Measurements from ENCODE around the gene RORC. TPM values are rescaled to one million over a fixed set of nuclear protein-coding genes. Genes with fewer than 3 reads are reported as not detected.

Gene RORC
- total RNA-seq, 2 donors from 2014 or later = 32.3 to 51.4 TPM

DNA sequence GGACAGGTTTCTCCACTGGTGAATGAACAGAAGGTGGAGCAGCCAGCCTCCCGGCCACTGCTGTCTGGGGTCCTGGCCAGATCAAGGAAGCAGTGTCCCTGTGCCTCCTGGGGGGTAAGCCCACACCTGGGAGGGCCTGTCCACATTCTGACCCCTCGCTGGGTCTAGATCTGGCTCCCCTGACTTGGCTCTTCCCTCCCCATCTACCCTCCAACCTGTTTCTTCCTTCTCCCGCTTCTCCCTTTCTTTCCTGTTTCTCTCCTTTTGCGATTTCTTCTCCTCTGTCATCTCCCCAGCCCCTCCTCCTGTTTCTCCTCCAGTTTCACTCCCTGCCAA is 378 bp downstream of the RORC start:
- WGBS, 2 donors = 7 to 18% methylated on average over 4 of the region's 4 CpGs
- no peak for ATAC-seq
- Histone ChIP-seq H3K4me1 (peaks cover 84% of the 10 kb centered on the region), H3K27ac (peak overlapping the region; percentile 87 to 98 (median 94)), H3K36me3 (replicated peaks in 1 of 2; ENCODE audit: insufficient read depth in 1 of 2, low read depth in 2 of 2) (peaks cover 2 to 4% of the 10 kb centered on the region in 2 donors), H3K4me3 (peak overlapping the region; percentile 76 to 79), H3K9me3 (no peaks in the 10 kb centered on the region), H3K27me3 (no peaks in the 10 kb centered on the region)
- DNase-seq = no peak
- no peak for TF ChIP-seq POLR2A (IDR thresholded peaks at IDR 0.05)
- TF ChIP-seq, protein P1, sequence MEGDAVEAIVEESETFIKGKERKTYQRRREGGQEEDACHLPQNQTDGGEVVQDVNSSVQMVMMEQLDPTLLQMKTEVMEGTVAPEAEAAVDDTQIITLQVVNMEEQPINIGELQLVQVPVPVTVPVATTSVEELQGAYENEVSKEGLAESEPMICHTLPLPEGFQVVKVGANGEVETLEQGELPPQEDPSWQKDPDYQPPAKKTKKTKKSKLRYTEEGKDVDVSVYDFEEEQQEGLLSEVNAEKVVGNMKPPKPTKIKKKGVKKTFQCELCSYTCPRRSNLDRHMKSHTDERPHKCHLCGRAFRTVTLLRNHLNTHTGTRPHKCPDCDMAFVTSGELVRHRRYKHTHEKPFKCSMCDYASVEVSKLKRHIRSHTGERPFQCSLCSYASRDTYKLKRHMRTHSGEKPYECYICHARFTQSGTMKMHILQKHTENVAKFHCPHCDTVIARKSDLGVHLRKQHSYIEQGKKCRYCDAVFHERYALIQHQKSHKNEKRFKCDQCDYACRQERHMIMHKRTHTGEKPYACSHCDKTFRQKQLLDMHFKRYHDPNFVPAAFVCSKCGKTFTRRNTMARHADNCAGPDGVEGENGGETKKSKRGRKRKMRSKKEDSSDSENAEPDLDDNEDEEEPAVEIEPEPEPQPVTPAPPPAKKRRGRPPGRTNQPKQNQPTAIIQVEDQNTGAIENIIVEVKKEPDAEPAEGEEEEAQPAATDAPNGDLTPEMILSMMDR (IDR thresholded peaks at IDR 0.05) = no peak
- intact Hi-C loops (cut with DNase I) = no loop called here

- Histone ChIP-seq H3K9me3 (no peaks in the 10 kb centered on the region), H3K27me3 (no peaks in the 10 kb centered on the region), H3K4me3 (no peak overlapping the region), H3K27ac (peak overlapping the region in 3 of 4 donors; percentile 93 to 98 (median 95)), H3K4me1 (peaks cover 82% of the 10 kb centered on the region), H3K36me3 (replicated peaks in 1 of 2; ENCODE audit: insufficient read depth in 1 of 2, low read depth in 2 of 2) (peaks cover 4 to 5% of the 10 kb centered on the region in 2 donors)
- WGBS, 2 donors = 24 to 33% methylated on average over 6 of the region's 6 CpGs
- ATAC-seq (no peak), DNase-seq (no peak)
- intact Hi-C loops (cut with DNase I) = no loop called here
- TF ChIP-seq, protein P1 (IDR thresholded peaks at IDR 0.05) = no peak
- no peak for TF ChIP-seq POLR2A (IDR thresholded peaks at IDR 0.05)
Measured at GRCh38 chr1:151830055-151830454, 1.5 kb downstream of the RORC start.

DNA sequence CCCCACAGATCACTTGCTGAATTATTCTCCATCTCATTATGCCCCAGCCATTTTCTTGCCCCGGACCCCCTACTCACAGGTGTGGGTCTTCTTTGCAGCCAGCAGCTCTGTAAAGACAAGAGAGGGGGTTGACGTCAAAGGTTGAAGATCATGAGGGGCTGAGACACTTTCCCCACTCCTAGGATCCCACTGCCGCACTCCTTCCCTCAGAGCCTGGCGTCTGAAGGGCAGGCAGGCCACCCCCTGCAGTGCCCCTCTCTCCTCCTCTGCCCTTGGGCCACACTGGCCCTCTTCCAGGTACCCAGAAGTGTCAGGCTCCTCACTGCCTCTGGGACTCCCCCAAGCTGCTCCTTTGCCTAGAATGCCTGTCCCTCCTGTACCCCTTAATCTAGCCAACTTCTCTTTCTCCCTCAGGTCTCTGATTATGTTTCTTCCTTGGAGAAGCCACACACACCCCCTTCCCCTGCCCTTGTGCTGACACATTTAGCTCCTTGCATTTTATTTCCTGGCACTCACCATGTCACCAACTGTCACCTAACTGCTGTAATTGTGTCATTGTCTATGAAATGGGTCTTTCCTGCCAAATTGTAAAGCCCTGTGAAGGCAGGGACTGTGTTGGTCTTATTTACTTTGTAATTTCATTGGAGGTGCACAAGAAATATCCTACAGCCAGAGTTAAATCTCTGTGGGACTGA is 2.1 kb downstream of the RORC start:
- peaks cover 77% of the 10 kb centered on the region for H3K4me1 ChIP-seq
- TF ChIP-seq POLR2A (IDR thresholded peaks at IDR 0.05) = no peak
- TF ChIP-seq, protein P1 (IDR thresholded peaks at IDR 0.05) = no peak
- no peaks in the 10 kb centered on the region for H3K9me3 ChIP-seq
- WGBS, 2 donors = 49 to 51% methylated on average over 4 of the region's 4 CpGs
- intact Hi-C loops (cut with DNase I) = no loop called here
- peak overlapping the region in 3 of 4 donors; percentile 15 to 98 (median 93) for H3K27ac ChIP-seq
- DNase-seq (no peak), ATAC-seq (no peak)
- no peak overlapping the region for H3K4me3 ChIP-seq
- no peaks in the 10 kb centered on the region for H3K27me3 ChIP-seq
- peaks cover 4 to 5% of the 10 kb centered on the region in 2 donors for H3K36me3 ChIP-seq (replicated peaks in 1 of 2; ENCODE audit: insufficient read depth in 1 of 2, low read depth in 2 of 2)

GRCh38 chr1:151828921-151829320 is 2.7 kb downstream of the RORC start:
- Histone ChIP-seq H3K9me3 (no peaks in the 10 kb centered on the region), H3K36me3 (replicated peaks in 1 of 2; ENCODE audit: insufficient read depth in 1 of 2, low read depth in 2 of 2) (peaks cover 4 to 5% of the 10 kb centered on the region in 2 donors), H3K27ac (peak overlapping the region in 1 of 4 donors; percentile 14), H3K4me1 (peaks cover 71% of the 10 kb centered on the region), H3K4me3 (no peak overlapping the region), H3K27me3 (no peaks in the 10 kb centered on the region)
- intact Hi-C loops (cut with DNase I) = no loop called here
- no peak for TF ChIP-seq POLR2A (IDR thresholded peaks at IDR 0.05)
- WGBS, 2 donors = 32 to 35% methylated on average over 10 to 12 of the region's 12 CpGs
- peak in 3 of 4 donors; percentile 34 to 61 (median 53) for DNase-seq
- ATAC-seq = no peak

DNA sequence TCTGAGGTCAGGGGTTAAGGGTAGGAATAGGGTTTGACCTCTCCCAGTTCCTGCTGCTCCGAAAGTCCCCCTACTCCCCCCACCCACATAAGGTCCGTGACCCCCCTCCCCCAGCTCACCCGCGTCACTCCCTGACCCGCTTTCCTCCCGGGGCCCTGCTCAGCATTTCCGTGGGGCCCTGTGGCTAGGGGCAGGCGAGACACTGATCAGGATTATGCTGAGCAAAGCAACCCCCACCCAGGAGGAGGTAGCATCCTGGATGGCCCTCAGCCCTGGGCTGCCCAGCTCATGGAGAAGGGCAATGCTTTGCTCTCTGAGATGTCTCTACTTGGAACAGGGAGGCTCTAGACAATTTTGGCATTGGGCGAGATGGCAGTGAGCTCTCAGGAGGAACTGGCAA is 3.7 kb downstream of the RORC start:
- ATAC-seq (no peak), DNase-seq (no peak)
- H3K4me1 ChIP-seq = peaks cover 67% of the 10 kb centered on the region
- no peak for TF ChIP-seq POLR2A (IDR thresholded peaks at IDR 0.05)
- TF ChIP-seq, protein P1 (IDR thresholded peaks at IDR 0.05) = no peak
- H3K4me3 ChIP-seq = no peak overlapping the region
- WGBS, 2 donors = 45 to 62% methylated on average over 6 to 8 of the region's 9 CpGs
- H3K27ac ChIP-seq = no peak overlapping the region
- intact Hi-C loops (cut with DNase I) = no loop called here
- no peaks in the 10 kb centered on the region for H3K27me3 ChIP-seq
- peaks cover 4 to 5% of the 10 kb centered on the region in 2 donors for H3K36me3 ChIP-seq (replicated peaks in 1 of 2; ENCODE audit: insufficient read depth in 1 of 2, low read depth in 2 of 2)
- H3K9me3 ChIP-seq = no peaks in the 10 kb centered on the region
